ENCODE measurements around the gene NME2.

NME2 gene

GRCh38 chr17:51203838-51204237 lies 37.6 kb downstream of the NME2 start:
- no peak for DNase-seq (ENCODE audit: low read depth)

- no peak for DNase-seq (ENCODE audit: low read depth)
Measured at GRCh38 chr17:51214920-51215319, 48.7 kb downstream of the NME2 start.

DNA sequence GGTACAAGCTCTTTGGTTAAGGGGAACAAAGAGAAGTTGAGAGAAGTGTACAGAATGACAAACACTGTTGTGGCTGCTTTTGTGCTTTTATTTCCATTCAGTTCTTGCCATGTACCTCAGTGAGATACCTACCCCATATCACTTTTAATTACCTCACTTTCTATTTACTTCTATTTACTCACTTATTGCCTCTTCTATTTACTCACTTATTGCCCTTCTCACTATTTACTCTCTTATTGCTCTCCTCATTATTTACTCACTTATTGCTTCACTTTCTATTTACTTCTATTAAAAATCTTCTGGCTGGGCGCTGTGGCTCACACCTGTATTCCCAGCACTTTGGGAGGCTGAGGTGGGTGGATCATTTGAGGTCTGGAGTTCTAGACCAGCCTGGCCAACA lies 51.7 kb downstream of the NME2 start:
- DNase-seq (ENCODE audit: low read depth) = no peak

DNA sequence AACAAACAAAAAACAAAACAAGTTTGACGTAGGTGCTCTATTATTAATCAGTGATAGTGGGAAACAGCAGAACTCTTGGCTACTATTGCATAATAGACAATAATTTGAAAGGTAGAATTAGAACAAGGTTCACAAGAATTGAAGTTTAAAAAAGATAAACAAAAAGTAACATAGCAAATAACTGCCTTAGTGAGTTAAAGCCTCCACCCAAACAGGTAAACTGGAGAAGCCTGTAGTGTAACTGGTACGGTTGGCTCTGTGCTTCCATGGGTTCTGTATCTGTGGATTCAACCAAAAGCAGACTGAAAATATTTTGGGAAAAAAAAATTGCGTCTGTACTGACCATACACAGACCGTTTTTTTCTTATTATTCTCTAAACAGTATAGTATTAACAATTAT lies 55.1 kb downstream of the NME2 start:
- DNase-seq (ENCODE audit: low read depth) = no peak

All from HS-5 (cell line).